ENCODE data around the gene THUMPD3.
A peak's percentile ranks its signal among the peaks of the same experiment; 100 is the strongest.

THUMPD3 gene

GRCh38 chr3:9390265-9390888 is 27.5 kb downstream of the THUMPD3 start:
- DNase-seq (ENCODE audit: low spot score), result no peak
- TF ChIP-seq CTCF (IDR thresholded peaks at IDR 0.05; ENCODE audit: extremely low read depth, missing control alignments), result no peak

DNA sequence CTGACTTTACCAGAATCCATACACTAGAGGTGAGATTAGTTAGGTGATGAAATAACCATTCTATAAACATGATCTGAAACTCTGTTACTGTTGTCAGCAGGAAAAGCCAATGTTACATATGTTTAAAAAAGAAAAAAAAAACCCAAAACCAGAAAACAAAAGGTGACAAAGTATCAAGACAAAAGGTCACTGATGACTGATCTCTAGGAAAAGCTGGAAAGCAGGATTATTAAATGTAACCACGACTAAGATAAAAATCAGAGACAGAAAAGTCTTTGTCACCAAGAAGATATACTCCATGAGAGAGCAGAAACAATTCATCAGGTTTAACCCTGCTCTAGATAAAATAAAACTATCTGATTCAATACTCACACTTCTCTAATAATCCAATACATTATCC is 29.2 kb downstream of the THUMPD3 start:
- DNase-seq (ENCODE audit: low spot score), result no peak
- TF ChIP-seq CTCF (IDR thresholded peaks at IDR 0.05; ENCODE audit: extremely low read depth, missing control alignments), result no peak

DNA sequence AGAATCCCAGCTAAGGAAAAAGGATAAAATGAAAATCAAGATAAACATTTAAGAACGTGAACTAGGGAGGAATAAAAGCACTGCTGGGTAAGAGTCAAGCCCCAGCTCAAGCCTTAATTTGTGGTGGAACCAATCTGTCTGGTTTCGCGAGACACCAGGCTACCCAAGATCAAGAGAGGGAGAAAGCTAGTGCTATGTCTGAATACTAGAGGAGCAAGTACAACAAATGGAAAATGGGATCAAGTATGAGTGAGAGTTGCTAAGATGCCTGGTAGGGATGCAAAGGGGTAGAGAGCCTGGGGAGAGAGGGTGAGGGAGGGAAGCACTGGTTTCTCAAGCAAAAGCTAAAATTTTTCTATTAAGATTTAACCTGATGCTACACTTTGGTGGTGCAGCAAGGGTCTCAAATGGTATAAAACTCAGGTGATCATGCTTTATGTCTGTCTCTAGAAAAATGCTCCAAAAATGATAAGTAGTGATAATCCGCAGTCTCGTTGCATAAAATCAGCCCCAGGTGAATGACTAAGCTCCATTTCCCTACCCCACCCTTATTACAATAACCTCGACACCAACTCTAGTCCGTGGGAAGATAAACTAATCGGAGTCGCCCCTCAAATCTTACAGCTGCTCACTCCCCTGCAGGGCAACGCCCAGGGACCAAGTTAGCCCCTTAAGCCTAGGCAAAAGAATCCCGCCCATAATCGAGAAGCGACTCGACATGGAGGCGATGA is 32.9 kb downstream of the THUMPD3 start:
- no peak for TF ChIP-seq CTCF (IDR thresholded peaks at IDR 0.05; ENCODE audit: extremely low read depth, missing control alignments)

GRCh38 chr3:9396301-9396631 is 33.4 kb downstream of the THUMPD3 start:
- no peak for TF ChIP-seq CTCF (IDR thresholded peaks at IDR 0.05; ENCODE audit: extremely low read depth, missing control alignments)
- peak; percentile 76 for DNase-seq (ENCODE audit: low spot score)

More for the DNA sequence above, 32.9 kb downstream of the THUMPD3 start:
- no peak for DNase-seq (ENCODE audit: low spot score)

DNA sequence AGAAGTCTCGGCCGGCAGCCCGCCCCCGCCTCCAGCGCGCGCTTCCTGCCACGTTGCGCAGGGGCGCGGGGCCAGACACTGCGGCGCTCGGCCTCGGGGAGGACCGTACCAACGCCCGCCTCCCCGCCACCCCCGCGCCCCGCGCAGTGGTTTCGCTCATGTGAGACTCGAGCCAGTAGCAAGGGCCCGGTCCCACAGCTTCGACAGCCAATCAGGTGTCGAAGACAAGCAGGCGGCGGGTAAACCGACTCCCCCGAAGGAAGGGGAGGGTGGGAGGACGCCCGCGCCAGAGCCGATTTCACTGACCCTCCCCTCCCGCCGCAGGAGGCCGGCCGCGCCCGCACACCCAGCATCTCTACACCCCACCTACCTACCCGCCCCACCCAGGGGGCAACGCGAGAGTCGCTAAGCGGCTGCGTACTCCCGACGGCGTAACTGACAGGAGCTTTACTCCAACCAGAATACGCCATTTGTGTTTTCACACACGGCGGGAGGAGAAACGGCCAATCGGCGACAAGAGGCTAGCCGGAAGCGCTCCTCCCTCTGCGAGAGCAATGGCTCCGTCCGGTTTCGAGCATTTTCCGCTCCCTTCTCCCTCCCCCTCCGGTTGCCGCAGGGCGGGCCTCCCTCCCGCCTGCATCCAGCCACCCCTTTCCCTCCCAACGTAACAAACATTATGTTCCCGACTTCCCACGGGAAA is 33.9 kb downstream of the THUMPD3 start:
- peak; percentile 93 for DNase-seq (ENCODE audit: low spot score)
- no peak for TF ChIP-seq CTCF (IDR thresholded peaks at IDR 0.05; ENCODE audit: extremely low read depth, missing control alignments)

GRCh38 chr3:9397332-9397905 is 34.6 kb downstream of the THUMPD3 start, which contains the start of gene SETD5:
TSS of gene SETD5 (plus strand) at chr3:9397615. CDS start at chr3:9428939, 31,324 bp downstream.
- peak; percentile 98 for DNase-seq (ENCODE audit: low spot score)
- TF ChIP-seq CTCF (IDR thresholded peaks at IDR 0.05; ENCODE audit: extremely low read depth, missing control alignments), result no peak

Measured in GM20000 (cell line).